SK-N-SH treated with all-trans-retinoic acid at 6 μM for 48 hours (cell line): Measurements from ENCODE around the gene RAB31.

Source experiments
- ATAC-seq: fragments of 200-7000 bp; cut with Tn5 transposase; 3 replicates; pipeline ENCODE4 v1.9.1; 2020; ENCODE audit warnings: mild to moderate bottlenecking, moderate library complexity
- ARNTL ChIP-seq: fragments of 450-650 bp; formaldehyde crosslinking; IDR thresholded peaks from 2 replicates; pipeline ENCODE4 v1.5.0; 2020; ENCODE audit warnings: low read depth, mild to moderate bottlenecking, moderate library complexity, borderline replicate concordance
- BACH2 ChIP-seq: fragments of 250-450 bp; sonication (Bioruptor Pico); IDR thresholded peaks from 2 replicates; pipeline ENCODE4 v1.9.0; 2021; ENCODE audit warnings: mild to moderate bottlenecking, borderline replicate concordance
- CSDC2 ChIP-seq: fragments of 250-450 bp; sonication (Bioruptor Pico); IDR thresholded peaks from 2 replicates; pipeline ENCODE4 v1.5.0; 2020; ENCODE audit warnings: mild to moderate bottlenecking, moderate library complexity
- CSRNP3 ChIP-seq: fragments of 250-450 bp; sonication (Bioruptor Pico); IDR thresholded peaks from 2 replicates; pipeline ENCODE4 v1.5.1; 2021; ENCODE audit warnings: mild to moderate bottlenecking, moderate library complexity
- ESRRG ChIP-seq: fragments of 250-450 bp; sonication (Bioruptor Pico); IDR thresholded peaks from 2 replicates; pipeline ENCODE4 v1.6.1; 2021; ENCODE audit warnings: mild to moderate bottlenecking
- OSR1 ChIP-seq: fragments of 250-450 bp; sonication (Bioruptor Pico); IDR thresholded peaks from 2 replicates; pipeline ENCODE4 v1.8.0; 2022; ENCODE audit warnings: moderate library complexity, mild to moderate bottlenecking, inconsistent platforms
- PATZ1 ChIP-seq: fragments of 250-450 bp; sonication (Bioruptor Pico); IDR thresholded peaks from 2 replicates; pipeline ENCODE4 v1.8.0; 2020; ENCODE audit warnings: mild to moderate bottlenecking, moderate library complexity, borderline replicate concordance
- PPARA ChIP-seq: fragments of 250-450 bp; sonication (Bioruptor Pico); IDR thresholded peaks from 2 replicates; pipeline ENCODE4 v1.5.0; 2020; ENCODE audit warnings: mild to moderate bottlenecking, borderline replicate concordance
- RARB ChIP-seq: fragments of 250-450 bp; sonication (Bioruptor Pico); IDR thresholded peaks from 2 replicates; pipeline ENCODE4 v1.8.0; 2021; ENCODE audit warnings: mild to moderate bottlenecking, moderate library complexity
- SNAI2 ChIP-seq: fragments of 250-450 bp; sonication (Bioruptor Pico); IDR thresholded peaks from 2 replicates; pipeline ENCODE4 v1.5.0; 2020; ENCODE audit warnings: mild to moderate bottlenecking, moderate library complexity
- TCF4 ChIP-seq: fragments of 250-450 bp; sonication (Bioruptor Pico); IDR thresholded peaks from 2 replicates; pipeline ENCODE4 v1.8.0; 2021; ENCODE audit warnings: mild to moderate bottlenecking, moderate library complexity, borderline replicate concordance
- TOX ChIP-seq: fragments of 250-450 bp; sonication (Bioruptor Pico); IDR thresholded peaks from 2 replicates; pipeline ENCODE4 v1.8.0; 2021; ENCODE audit warnings: mild to moderate bottlenecking, moderate library complexity, borderline replicate concordance
- TSHZ2 ChIP-seq: fragments of 250-450 bp; sonication (Bioruptor Pico); IDR thresholded peaks from 2 replicates; pipeline ENCODE4 v1.5.0; 2020; ENCODE audit warnings: mild to moderate bottlenecking, moderate library complexity
- ZC3H10 ChIP-seq: fragments of 250-450 bp; sonication (Bioruptor Pico); IDR thresholded peaks from 2 replicates; pipeline ENCODE4 v1.5.1; 2021; ENCODE audit warnings: mild to moderate bottlenecking, moderate library complexity
- ZFP3 ChIP-seq: fragments of 250-450 bp; sonication (Bioruptor Pico); IDR thresholded peaks from 2 replicates; pipeline ENCODE4 v1.5.0; 2020; ENCODE audit warnings: mild to moderate bottlenecking, moderate library complexity
- ZFP30 ChIP-seq: fragments of 450-650 bp; formaldehyde crosslinking; IDR thresholded peaks from 2 replicates; pipeline ENCODE4 v1.5.0; 2022; ENCODE audit warnings: mild to moderate bottlenecking, moderate library complexity
- ZNF565 ChIP-seq: fragments of 450-650 bp; formaldehyde crosslinking; conservative IDR thresholded peaks from 2 replicates; pipeline ENCODE4 v1.5.0; 2020; ENCODE audit warnings: low read depth, mild to moderate bottlenecking, moderate library complexity
- ZNF70 ChIP-seq: fragments of 450-650 bp; formaldehyde crosslinking; IDR thresholded peaks from 2 replicates; pipeline ENCODE4 v1.5.0; 2020; ENCODE audit warnings: mild to moderate bottlenecking, moderate library complexity
- TF ChIP-seq, protein P1 (sequence below): fragments of 250-450 bp; sonication (Bioruptor Pico); IDR thresholded peaks from 2 replicates; pipeline ENCODE4 v1.8.0; 2021; ENCODE audit warnings: low read depth, mild to moderate bottlenecking, moderate library complexity, borderline replicate concordance
- TF ChIP-seq, protein P2 (sequence below): fragments of 250-450 bp; sonication (Bioruptor Pico); IDR thresholded peaks from 2 replicates; pipeline ENCODE4 v1.5.1; 2020; ENCODE audit warnings: low read depth, mild to moderate bottlenecking, moderate library complexity

Gene RAB31

GRCh38 chr18:9688036-9688741, 19.9 kb upstream of the RAB31 start:
- ATAC-seq = no peak
- TF ChIP-seq TOX (CRISPR knock-in tag) (no peak), ZFP3 (CRISPR knock-in tag) (no peak), BACH2 (CRISPR knock-in tag) (no peak), TCF4 (no peak), ZNF565 (CRISPR knock-in tag) (no peak), OSR1 (CRISPR knock-in tag) (no peak), CSDC2 (no peak), SNAI2 (CRISPR knock-in tag) (no peak), ARNTL (CRISPR knock-in tag) (no peak), CSRNP3 (CRISPR knock-in tag) (no peak), ZFP30 (CRISPR knock-in tag) (no peak), ESRRG (CRISPR knock-in tag) (no peak), RARB (CRISPR knock-in tag) (no peak), ZNF70 (CRISPR knock-in tag) (no peak)

DNA sequence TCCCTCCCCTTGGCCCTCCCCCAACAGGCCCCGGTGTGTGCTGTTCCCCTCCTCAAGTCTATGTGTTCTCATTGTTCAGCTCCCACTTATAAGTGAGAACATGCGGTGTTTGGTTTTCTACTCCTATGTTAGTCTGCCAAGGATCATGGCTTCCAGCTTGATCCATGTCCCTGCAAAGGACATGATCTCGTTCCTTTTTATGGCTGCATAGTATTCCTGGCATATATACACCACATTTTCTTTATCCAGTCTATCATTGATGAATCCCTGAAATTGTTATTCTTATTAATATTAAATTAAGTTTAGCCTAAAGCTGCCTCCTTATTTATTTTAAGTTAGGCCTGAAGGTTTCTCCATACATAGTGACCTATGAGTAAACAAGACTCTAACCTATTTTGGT, 18.8 kb upstream of the RAB31 start:
- no peak for ATAC-seq
- TF ChIP-seq SNAI2 (CRISPR knock-in tag) (no peak), TOX (CRISPR knock-in tag) (no peak), PPARA (no peak), TSHZ2 (CRISPR knock-in tag) (no peak), ZC3H10 (no peak)

GRCh38 chr18:9690418-9691188, 17.5 kb upstream of the RAB31 start:
- TF ChIP-seq TCF4 (peak; percentile 93), BACH2 (CRISPR knock-in tag) (no peak)
- TF ChIP-seq, all 23 proteins: peak for 1
- ATAC-seq = peak; percentile 28; the same call in 1 of the 3 replicates

GRCh38 chr18:9691235-9691634, 16.9 kb upstream of the RAB31 start:
- ATAC-seq = no peak
- no peak for TF ChIP-seq PATZ1 (CRISPR knock-in tag)
- TF ChIP-seq, protein P1, sequence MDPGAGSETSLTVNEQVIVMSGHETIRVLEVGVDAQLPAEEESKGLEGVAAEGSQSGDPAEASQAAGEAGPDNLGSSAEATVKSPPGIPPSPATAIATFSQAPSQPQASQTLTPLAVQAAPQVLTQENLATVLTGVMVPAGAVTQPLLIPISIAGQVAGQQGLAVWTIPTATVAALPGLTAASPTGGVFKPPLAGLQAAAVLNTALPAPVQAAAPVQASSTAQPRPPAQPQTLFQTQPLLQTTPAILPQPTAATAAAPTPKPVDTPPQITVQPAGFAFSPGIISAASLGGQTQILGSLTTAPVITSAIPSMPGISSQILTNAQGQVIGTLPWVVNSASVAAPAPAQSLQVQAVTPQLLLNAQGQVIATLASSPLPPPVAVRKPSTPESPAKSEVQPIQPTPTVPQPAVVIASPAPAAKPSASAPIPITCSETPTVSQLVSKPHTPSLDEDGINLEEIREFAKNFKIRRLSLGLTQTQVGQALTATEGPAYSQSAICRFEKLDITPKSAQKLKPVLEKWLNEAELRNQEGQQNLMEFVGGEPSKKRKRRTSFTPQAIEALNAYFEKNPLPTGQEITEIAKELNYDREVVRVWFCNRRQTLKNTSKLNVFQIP = no peak
- TF ChIP-seq BACH2 (CRISPR knock-in tag) = no peak
- no peak for TF ChIP-seq ESRRG (CRISPR knock-in tag)
- no peak for TF ChIP-seq ZFP30 (CRISPR knock-in tag)
- TF ChIP-seq, protein P2, sequence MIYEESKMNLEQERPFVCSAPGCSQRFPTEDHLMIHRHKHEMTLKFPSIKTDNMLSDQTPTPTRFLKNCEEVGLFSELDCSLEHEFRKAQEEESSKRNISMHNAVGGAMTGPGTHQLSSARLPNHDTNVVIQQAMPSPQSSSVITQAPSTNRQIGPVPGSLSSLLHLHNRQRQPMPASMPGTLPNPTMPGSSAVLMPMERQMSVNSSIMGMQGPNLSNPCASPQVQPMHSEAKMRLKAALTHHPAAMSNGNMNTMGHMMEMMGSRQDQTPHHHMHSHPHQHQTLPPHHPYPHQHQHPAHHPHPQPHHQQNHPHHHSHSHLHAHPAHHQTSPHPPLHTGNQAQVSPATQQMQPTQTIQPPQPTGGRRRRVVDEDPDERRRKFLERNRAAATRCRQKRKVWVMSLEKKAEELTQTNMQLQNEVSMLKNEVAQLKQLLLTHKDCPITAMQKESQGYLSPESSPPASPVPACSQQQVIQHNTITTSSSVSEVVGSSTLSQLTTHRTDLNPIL (CRISPR knock-in tag) = no peak
- TF ChIP-seq CSRNP3 (CRISPR knock-in tag) = no peak
- TF ChIP-seq ZC3H10 = no peak
- no peak for TF ChIP-seq ZFP3 (CRISPR knock-in tag)
- no peak for TF ChIP-seq PPARA
- no peak for TF ChIP-seq TSHZ2 (CRISPR knock-in tag)
- TF ChIP-seq CSDC2 = no peak
- no peak for TF ChIP-seq ZNF70 (CRISPR knock-in tag)
